DOHH2 (cell line): Measurements from ENCODE around the gene F2RL3.
"Not testable (repeated sequence)": the region's sequence is repeated elsewhere in the genome, so short reads cannot be mapped to it uniquely, and the experiment has no call there.

ENCODE experiments used
- H3F3A ChIP-seq: fragments of 200-600 bp; sonication (generic), shearing (Covaris generic); 2 replicates; pipeline ENCODE4 v1.6.0; 2016; ENCODE audit warnings: antibody characterized with exemption, mild to moderate bottlenecking; ENCODE audit not compliant: control insufficient read depth, insufficient read depth
- H3K27ac ChIP-seq: fragments of 200-600 bp; sonication (generic); 2 replicates; pipeline ENCODE4 v1.5.1; 2014; ENCODE audit warnings: low read depth, mild to moderate bottlenecking, low read length, moderate library complexity
- H3K27me3 ChIP-seq: fragments of 200-600 bp; sonication (generic); 2 replicates; pipeline ENCODE4 v1.6.1; 2014; ENCODE audit warnings: mild to moderate bottlenecking, low read length, mixed read lengths; ENCODE audit not compliant: control insufficient read depth
- H3K36me3 ChIP-seq: fragments of 200-600 bp; sonication (generic); 2 replicates; pipeline ENCODE4 v1.6.1; 2014; ENCODE audit warnings: mild to moderate bottlenecking, low read length, moderate library complexity, mixed read lengths; ENCODE audit not compliant: control insufficient read depth
- H3K4me1 ChIP-seq: fragments of 200-600 bp; sonication (generic); 2 replicates; pipeline ENCODE4 v1.6.1; 2014; ENCODE audit warnings: mild to moderate bottlenecking, low read length, mixed read lengths; ENCODE audit not compliant: control insufficient read depth
- H3K4me2 ChIP-seq: fragments of 200-600 bp; sonication (generic); 2 replicates; pipeline ENCODE4 v1.6.0; 2014; ENCODE audit warnings: mild to moderate bottlenecking, low read length, moderate library complexity
- H3K4me3 ChIP-seq: fragments of 200-600 bp; sonication (generic); 2 replicates; pipeline ENCODE4 v1.5.1; 2014; ENCODE audit warnings: mild to moderate bottlenecking, low read length, mixed read lengths
- H3K79me2 ChIP-seq: fragments of 200-600 bp; sonication (generic); 2 replicates; pipeline ENCODE4 v1.6.1; 2014; ENCODE audit warnings: mild to moderate bottlenecking, low read length, mixed read lengths; ENCODE audit not compliant: control insufficient read depth
- H3K9me2 ChIP-seq: fragments of 200-600 bp; sonication (generic); replicated peaks from 2 replicates; pipeline ENCODE4 v1.6.1; 2014; ENCODE audit warnings: mild to moderate bottlenecking, low read length, mixed read lengths; ENCODE audit not compliant: control insufficient read depth
- H3K9me3 ChIP-seq: fragments of 200-600 bp; sonication (generic); 2 replicates; pipeline ENCODE4 v1.6.1; 2014; ENCODE audit warnings: antibody characterized with exemption, low read length, mixed read lengths; ENCODE audit not compliant: control insufficient read depth, insufficient read depth
- H4K20me1 ChIP-seq: fragments of 200-600 bp; sonication (generic); 2 replicates; pipeline ENCODE4 v1.6.0; 2014; ENCODE audit warnings: low read depth, mild to moderate bottlenecking, antibody characterized with exemption, low read length, moderate library complexity; ENCODE audit not compliant: control insufficient read depth, insufficient read depth
- EZH2phosphoT487 ChIP-seq: fragments of 200-600 bp; sonication (generic); IDR thresholded peaks from 2 replicates; pipeline ENCODE4 v1.6.1; 2017; ENCODE audit warnings: borderline replicate concordance, mild to moderate bottlenecking, antibody characterized with exemption, low read length, moderate library complexity, mixed read lengths
- TF ChIP-seq, protein P1 (sequence below): fragments of 200-600 bp; sonication (generic); IDR thresholded peaks from one replicate; pipeline ENCODE4 v1.5.1; 2014; ENCODE audit warnings: antibody characterized with exemption, mild to moderate bottlenecking, low read depth, low read length; ENCODE audit not compliant: poor library complexity, severe bottlenecking

F2RL3 gene

DNA sequence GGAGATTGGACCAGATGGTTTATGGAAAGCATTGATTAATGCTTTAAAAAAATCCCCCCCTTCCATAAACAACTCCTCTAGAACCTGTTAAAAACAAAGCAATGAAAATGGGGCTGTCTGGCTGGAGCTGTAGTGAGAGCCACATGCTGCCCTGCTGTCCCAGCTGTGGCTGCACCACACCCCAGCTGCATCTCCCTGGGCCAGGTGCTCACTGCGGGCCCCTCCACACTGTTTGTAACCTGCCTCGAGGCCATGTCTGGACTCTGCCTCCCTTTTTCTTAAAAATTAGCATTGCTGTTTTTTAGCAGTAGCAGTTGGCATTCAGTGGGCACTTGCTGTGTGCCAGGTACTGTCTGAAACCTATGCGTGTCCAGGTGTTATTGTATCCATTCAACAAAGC is 15.2 kb upstream of the F2RL3 start:
- TF ChIP-seq, protein P1, sequence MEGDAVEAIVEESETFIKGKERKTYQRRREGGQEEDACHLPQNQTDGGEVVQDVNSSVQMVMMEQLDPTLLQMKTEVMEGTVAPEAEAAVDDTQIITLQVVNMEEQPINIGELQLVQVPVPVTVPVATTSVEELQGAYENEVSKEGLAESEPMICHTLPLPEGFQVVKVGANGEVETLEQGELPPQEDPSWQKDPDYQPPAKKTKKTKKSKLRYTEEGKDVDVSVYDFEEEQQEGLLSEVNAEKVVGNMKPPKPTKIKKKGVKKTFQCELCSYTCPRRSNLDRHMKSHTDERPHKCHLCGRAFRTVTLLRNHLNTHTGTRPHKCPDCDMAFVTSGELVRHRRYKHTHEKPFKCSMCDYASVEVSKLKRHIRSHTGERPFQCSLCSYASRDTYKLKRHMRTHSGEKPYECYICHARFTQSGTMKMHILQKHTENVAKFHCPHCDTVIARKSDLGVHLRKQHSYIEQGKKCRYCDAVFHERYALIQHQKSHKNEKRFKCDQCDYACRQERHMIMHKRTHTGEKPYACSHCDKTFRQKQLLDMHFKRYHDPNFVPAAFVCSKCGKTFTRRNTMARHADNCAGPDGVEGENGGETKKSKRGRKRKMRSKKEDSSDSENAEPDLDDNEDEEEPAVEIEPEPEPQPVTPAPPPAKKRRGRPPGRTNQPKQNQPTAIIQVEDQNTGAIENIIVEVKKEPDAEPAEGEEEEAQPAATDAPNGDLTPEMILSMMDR: no peak
- no peak for TF ChIP-seq EZH2phosphoT487
- Histone ChIP-seq H4K20me1 (no peaks in the 10 kb centered on the region), H3K36me3 (peaks cover 77% of the 10 kb centered on the region), H3K9me2 (no peaks in the 10 kb centered on the region), H3K9me3 (peaks cover 7% of the 10 kb centered on the region; the same call in 1 of the 2 replicates), H3F3A (no peaks in the 10 kb centered on the region), H3K27ac (no peak overlapping the region), H3K4me2 (no peak overlapping the region), H3K27me3 (no peaks in the 10 kb centered on the region), H3K4me1 (peaks cover 7% of the 10 kb centered on the region), H3K4me3 (no peak overlapping the region), H3K79me2 (peaks cover 32% of the 10 kb centered on the region)

DNA sequence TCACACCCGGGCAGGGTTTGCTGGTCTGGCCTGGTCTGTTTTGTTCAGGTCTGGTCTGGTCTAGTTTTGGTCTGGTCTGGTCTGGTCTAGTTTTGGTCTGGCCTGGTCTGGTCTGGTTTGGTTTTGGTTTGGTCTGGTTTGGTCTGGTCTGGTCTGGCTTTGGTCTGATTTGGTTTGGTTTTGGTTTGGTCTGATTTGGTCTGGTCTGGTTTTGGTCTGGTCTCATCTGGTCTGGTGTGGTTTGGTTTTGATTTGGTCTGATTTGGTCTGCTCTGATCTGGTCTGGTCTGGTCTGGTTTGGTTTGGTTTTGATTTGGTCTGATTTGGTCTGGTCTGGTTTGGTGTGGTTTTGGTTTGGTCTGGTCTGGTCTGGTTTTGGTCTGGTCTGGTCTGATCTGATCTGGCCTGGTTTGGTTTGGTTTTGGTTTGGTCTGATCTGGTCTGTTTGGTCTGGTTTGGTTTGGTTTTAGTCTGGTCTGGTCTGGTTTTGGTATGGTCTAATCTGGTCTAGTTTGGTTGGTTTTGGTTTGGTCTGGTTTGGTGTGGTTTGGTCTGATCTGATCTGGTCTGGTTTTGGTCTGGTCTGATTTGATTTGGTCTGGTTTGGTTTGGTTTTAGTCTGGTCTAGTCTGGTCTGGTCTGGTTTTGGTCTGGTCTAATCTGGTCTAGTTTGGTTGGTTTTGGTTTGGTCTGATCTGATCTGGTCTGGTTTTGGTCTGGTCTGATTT is 14.4 kb upstream of the F2RL3 start:
- TF ChIP-seq, protein P1: no peak
- no peak for TF ChIP-seq EZH2phosphoT487
- Histone ChIP-seq H3K27me3 (no peaks in the 10 kb centered on the region), H4K20me1 (no peaks in the 10 kb centered on the region), H3K4me1 (peaks cover 7% of the 10 kb centered on the region), H3K36me3 (peaks cover 80% of the 10 kb centered on the region), H3K79me2 (peaks cover 32% of the 10 kb centered on the region), H3K9me2 (no peaks in the 10 kb centered on the region), H3K9me3 (peaks cover 7% of the 10 kb centered on the region; the same call in 1 of the 2 replicates), H3K4me2 (no peak overlapping the region), H3K4me3 (no peak overlapping the region), H3F3A (no peaks in the 10 kb centered on the region), H3K27ac (peak overlapping the region; percentile 26; the same call in 1 of the 2 replicates)

DNA sequence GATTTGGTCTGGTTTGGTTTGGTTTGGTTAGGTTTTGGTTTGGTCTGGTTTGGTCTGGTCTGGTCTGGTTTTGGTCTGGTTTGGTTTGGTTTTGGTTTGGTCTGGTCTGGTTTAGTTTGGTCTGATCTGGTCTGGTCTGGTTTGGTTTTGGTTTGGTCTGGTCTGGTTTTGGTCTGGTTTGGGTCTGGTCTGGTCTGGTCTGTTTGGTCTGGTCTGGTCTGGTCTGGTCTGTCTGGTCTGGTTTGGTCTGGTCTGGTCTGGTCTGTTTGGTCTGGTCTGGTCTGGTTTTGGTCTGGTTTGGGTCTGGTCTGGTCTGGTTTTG is 13.9 kb upstream of the F2RL3 start:
- H3F3A ChIP-seq, H3K9me3 ChIP-seq, H3K4me1 ChIP-seq, H4K20me1 ChIP-seq, H3K9me2 ChIP-seq, H3K27me3 ChIP-seq, H3K4me2 ChIP-seq, H3K4me3 ChIP-seq: not testable (repeated sequence)
- Histone ChIP-seq H3K27ac (peak overlapping the region; percentile 26; the same call in 1 of the 2 replicates), H3K79me2 (peaks cover 32% of the 10 kb centered on the region), H3K36me3 (peaks cover 80% of the 10 kb centered on the region)

DNA sequence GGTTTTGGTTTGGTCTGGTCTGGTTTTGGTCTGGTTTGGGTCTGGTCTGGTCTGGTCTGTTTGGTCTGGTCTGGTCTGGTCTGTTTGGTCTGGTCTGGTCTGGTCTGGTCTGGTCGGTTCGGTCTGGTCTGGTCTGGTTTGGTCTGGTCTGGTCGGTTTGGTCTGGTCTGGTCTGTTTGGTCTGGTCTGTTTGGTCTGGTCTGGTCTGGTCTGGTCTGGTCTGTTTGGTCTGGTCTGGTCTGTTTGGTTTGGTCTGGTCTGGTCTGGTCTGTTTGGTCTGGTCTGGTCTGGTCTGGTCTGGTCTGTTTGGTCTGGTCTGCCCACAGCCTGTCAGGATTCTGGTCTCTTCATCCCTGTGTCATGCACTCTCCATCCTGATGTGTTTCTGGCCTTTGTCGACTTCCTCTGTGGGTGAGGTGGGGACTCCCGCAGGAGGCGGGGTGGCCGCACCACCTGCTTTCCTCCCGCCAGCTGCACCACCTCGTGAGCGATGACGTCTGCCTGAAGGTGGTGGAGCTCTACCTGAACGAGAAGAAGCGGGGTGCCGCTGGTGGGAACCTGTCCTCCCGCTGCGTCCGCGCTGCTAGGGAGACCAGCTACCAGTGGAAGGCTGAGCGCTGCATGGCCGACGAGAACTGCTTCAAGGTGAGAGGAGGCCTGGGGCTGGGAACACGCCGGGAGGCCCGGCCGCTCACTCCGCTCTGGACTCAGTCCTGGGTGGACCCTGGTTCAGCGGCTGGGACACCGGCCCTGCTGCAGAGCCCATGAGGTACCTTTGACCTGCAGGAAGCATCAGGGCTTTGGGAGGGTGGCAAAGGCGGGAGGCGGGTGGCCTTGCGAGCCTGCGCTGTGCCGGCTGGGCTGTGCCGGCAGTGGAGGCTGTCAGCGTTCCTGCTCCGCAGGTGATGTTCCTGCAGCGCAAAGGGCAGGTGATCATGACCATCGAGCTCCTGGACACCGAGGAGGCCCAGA is 12.9 kb upstream of the F2RL3 start:
- no peak overlapping the region for H3K27ac ChIP-seq
- no peak for TF ChIP-seq EZH2phosphoT487
- TF ChIP-seq, protein P1: no peak
- H3K9me3 ChIP-seq: peaks cover 9% of the 10 kb centered on the region; the same call in 1 of the 2 replicates
- peaks cover 7% of the 10 kb centered on the region for H3K4me1 ChIP-seq
- H3K79me2 ChIP-seq: peaks cover 32% of the 10 kb centered on the region
- no peak overlapping the region for H3K4me2 ChIP-seq
- no peaks in the 10 kb centered on the region for H3K27me3 ChIP-seq
- H3K36me3 ChIP-seq: peaks cover 85% of the 10 kb centered on the region
- H4K20me1 ChIP-seq: no peaks in the 10 kb centered on the region
- H3K9me2 ChIP-seq: no peaks in the 10 kb centered on the region
- H3F3A ChIP-seq: no peaks in the 10 kb centered on the region
- H3K4me3 ChIP-seq: no peak overlapping the region
